Epithelial cell of esophagus (primary cell): ENCODE measurements around the gene GSTT2B.
"Not testable (repeated sequence)": the region's sequence is repeated elsewhere in the genome, so short reads cannot be mapped to it uniquely, and the experiment has no call there.

ENCODE experiments used
- DNase-seq: peaks from one replicate; pipeline ENCODE4 v3.0.0; 2010; ENCODE audit warnings: low read depth
- H3K4me3 ChIP-seq: 2 replicates; pipeline ENCODE4 v1.5.1; 2011; ENCODE audit warnings: mild to moderate bottlenecking, low read length, control low read depth
- TF ChIP-seq, protein P1 (sequence below): IDR thresholded peaks from 2 replicates; pipeline ENCODE4 v1.5.1; 2011; ENCODE audit warnings: low read depth, mild to moderate bottlenecking, low read length, control low read depth, inconsistent platforms; ENCODE audit not compliant: insufficient read depth; ENCODE audit errors: missing control alignments

GSTT2B gene, protein sequence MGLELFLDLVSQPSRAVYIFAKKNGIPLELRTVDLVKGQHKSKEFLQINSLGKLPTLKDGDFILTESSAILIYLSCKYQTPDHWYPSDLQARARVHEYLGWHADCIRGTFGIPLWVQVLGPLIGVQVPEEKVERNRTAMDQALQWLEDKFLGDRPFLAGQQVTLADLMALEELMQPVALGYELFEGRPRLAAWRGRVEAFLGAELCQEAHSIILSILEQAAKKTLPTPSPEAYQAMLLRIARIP

DNA sequence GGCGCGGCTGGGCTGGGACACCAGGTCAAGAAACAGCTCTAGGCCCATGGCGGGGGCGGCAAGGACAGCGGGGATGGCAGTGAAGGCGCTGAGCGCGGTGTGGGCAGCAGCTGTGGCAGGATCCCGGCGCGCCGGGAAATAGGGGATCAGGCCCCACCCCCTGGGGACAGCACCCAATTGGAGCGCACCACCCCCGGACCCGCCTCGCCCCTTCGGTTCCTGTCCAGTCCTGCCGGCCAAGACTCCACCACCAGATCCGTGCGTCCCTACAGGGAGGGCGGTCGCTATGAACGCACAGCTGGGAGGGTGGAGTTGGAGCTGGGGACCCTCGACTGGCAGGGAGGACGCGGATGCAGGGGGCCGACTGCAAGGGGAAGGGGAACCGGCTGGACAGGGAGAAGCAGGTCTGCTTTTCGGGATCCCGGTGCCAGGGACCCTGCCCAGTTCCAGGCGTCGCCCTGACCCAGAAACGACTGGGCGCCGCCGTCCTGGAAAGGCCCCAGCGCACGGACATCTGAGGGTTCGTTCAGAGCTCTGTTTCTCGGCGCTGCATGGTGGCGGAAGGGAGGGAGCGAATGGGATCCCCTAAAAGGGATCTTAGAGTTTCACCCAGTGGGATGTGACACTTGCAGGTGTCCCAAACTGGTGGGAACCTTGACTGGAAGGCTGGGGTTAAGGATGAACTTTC is at the start of gene GSTT2B:
TSS of gene GSTT2B (minus strand) at position 112 of the 688 bp plus-strand sequence. CDS start at position 48, 64 bp downstream.
- not testable (repeated sequence) for DNase-seq, H3K4me3 ChIP-seq

DNA sequence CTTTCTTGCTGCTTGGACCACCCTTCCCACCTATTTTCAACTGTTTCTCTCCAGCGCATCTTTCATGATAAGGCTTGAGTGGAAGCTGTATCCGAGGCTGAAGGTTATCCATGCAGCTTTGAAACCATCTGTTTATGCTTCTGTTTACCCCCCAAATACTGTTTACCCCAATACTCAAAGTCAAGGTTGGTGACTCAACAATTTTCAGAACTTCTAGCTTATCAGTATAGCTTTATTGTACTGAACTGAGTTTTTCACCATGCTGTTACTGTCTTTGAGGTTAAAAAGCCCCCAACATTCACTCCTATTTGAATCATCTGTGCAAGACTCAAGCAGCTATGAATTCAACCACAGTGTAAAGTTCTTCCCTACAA is 49.0 kb upstream of the GSTT2B start:
- no peak overlapping the region for H3K4me3 ChIP-seq
- no peak for DNase-seq
- TF ChIP-seq, protein P1, sequence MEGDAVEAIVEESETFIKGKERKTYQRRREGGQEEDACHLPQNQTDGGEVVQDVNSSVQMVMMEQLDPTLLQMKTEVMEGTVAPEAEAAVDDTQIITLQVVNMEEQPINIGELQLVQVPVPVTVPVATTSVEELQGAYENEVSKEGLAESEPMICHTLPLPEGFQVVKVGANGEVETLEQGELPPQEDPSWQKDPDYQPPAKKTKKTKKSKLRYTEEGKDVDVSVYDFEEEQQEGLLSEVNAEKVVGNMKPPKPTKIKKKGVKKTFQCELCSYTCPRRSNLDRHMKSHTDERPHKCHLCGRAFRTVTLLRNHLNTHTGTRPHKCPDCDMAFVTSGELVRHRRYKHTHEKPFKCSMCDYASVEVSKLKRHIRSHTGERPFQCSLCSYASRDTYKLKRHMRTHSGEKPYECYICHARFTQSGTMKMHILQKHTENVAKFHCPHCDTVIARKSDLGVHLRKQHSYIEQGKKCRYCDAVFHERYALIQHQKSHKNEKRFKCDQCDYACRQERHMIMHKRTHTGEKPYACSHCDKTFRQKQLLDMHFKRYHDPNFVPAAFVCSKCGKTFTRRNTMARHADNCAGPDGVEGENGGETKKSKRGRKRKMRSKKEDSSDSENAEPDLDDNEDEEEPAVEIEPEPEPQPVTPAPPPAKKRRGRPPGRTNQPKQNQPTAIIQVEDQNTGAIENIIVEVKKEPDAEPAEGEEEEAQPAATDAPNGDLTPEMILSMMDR = no peak

DNA sequence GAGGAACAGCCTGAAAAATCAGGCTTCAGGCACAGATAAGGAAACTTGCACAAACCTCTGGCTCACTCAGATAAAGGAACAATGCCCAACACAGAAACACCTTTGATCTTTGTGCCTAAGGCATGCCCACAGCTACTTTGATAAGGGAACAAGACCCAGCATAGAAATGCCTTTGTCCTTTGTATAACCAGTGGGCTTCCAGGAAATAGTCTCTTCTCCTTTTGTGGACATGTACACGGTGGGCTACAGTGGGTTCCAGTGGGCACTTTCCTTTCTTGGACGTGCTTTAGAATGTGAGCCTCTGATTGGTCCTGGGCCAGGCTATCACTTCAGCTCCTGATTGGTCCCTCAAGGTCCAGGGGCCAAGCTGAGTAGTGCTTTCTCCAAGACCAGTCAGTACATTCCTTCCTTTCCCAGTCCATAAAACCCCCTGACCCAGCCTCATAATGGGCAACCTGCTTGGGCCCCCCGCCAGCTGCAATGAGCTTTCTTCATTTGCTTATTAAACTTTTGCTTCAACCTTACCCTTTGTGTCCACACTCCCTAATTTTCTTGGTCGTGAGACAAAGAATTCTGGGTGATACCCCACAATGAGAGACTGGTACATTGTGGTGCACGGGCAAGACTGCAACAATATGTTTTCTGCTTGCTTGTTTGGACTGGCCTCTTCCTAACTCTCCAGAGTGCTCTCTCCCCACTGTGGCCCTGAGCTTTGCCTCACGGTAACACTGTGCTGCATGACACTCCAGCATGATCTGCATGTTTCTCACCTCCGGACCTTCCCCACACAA is 48.4 kb upstream of the GSTT2B start:
- no peak for DNase-seq
- H3K4me3 ChIP-seq = no peak overlapping the region
- TF ChIP-seq, protein P1 = no peak

DNA sequence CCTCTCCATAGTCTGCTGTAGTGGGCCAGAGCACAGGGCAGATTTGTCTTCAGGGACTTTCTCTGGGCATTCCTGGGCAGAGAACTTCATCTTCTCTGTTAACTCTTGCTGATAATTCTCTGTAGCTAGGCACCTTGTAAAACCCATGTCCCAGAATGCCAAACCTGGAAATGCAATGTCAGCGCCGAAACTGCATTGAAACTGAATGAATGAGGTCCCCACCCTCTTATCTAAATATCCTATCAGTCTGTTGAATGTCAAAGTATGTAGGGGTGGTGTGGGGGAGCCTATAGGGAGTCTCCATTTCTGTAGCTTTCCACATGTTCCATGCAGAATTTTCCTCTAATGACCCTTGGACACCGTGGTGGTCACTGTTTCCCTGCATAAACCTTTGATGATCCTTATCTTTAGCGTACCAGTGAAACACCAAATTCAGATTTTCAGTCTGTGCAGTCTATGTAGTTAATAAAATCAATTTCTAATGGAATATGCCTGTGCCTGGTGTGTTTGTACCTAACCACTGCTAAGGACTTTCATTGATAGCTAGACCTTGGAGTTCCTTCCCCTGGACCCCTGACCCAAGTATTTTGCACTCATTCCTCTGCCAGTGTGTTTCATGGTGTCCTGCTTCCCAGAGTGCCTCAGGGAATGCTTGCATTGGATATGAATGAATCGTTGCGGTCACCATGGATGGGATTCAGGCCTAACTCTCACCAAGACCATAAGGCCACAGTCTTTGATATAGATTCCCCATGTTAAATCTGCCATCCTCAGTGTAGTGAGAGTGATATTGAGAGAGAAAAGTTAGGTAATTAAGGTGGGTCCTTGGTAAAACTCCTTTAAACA is 47.6 kb upstream of the GSTT2B start:
- no peak overlapping the region for H3K4me3 ChIP-seq
- DNase-seq = no peak
- TF ChIP-seq, protein P1 = no peak

DNA sequence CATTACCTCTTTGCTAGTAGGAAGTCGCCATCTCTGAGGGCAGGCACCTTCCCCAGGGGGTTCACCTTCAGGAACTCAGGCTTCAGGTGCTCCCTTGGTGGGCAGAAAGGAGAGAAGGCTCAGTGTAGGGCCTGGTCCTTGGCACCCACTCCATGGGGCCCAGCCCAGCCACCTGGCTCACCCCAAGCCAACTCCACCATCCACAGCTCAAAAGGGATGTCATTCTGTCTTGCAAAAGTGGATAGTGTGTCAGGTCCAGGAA is 47.0 kb upstream of the GSTT2B start:
- TF ChIP-seq, protein P1 = no peak
- no peak for DNase-seq
- H3K4me3 ChIP-seq = no peak overlapping the region

DNA sequence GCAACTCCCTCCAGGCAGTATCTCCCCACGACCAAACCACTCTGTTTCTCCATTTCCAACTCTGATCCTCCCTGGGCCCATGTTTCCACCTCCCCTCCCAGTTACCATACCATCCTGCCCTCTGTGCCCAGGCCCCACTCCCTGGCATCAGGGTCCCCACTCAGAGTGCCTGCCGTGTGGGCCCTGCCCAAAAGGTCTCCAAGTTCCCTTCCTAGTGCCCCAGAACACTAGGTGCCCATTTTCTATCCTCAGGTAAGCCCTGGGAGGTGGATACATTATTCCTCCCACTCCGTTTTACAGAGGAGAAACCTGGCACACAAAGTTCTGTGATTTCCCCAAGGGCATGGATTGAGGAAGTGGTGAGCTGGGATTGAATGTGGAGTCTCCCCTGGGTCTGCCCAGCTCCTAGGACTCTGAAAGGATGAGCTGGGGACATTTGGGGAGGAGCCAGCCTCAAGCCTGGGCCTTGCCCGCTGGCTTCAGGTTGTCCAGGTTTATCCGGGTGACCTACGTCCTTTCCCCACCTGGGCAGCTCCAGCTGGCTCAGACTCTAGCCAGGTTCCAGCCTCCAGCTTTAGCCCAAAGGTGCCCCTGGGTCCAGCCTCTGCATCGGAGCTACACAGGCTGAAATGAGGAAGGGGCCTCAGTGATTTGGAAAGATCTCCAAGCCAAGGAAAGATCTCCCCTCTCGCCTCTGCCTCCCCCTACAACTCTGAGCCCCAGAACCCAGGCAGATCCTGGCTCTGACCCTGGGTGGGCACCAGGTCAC is 46.4 kb upstream of the GSTT2B start:
- TF ChIP-seq, protein P1 = no peak
- DNase-seq = no peak
- no peak overlapping the region for H3K4me3 ChIP-seq
